H1 (cell line): Measurements from ENCODE around the gene ANKLE1. TPM values are rescaled to one million over a fixed set of nuclear protein-coding genes. Genes with fewer than 3 reads are reported as not detected.

Experiments
- MAX ChIP-seq: IDR thresholded peaks from 2 replicates; pipeline ENCODE4 v1.6.1; 2012; ENCODE audit warnings: inconsistent platforms
- polyA plus RNA-seq, 7 experiments: library from polyadenylated mRNA; depleted of rRNA in 3 of 7; stranded (reverse) in 5 of 7; unstranded in 2 of 7; fragments of >200 nt in 5 of 7; fragments of 200-250 nt in 2 of 7; gene quantifications; 1 replicate in 5 of 7; 2 replicates in 1 of 7; 4 replicates in 1 of 7; pipeline versions ENCODE4 v1.2.1 to v1.2.3, GENCODE V29; 2011 to 2013; ENCODE audit warnings: missing spikeins in 2 of 7, mixed read lengths in 2 of 7
- total RNA-seq: library from RNA; stranded (reverse); fragmentation: NEBNext Ultra II Directional; extraction: Animal tissue kit (Norgen Biotek cat#: 25700); gene quantifications from 2 replicates; pipeline ENCODE4 v1.2.1, GENCODE V29; 2021
- TF ChIP-seq, protein P1 (sequence below): fragments of 300-600 bp; sonication (generic); IDR thresholded peaks from 2 replicates; pipeline ENCODE4 v1.7.1; 2012; ENCODE audit warnings: low read length, moderate library complexity, mild to moderate bottlenecking, inconsistent platforms; ENCODE audit not compliant: insufficient replicate concordance

The ANKLE1 gene
- total and polyA plus RNA-seq, 2 of the 8 experiments (the other 6 are each of a cell fraction or from before 2014, with no cell fraction given) = 6.1 to 9.6 TPM

DNA sequence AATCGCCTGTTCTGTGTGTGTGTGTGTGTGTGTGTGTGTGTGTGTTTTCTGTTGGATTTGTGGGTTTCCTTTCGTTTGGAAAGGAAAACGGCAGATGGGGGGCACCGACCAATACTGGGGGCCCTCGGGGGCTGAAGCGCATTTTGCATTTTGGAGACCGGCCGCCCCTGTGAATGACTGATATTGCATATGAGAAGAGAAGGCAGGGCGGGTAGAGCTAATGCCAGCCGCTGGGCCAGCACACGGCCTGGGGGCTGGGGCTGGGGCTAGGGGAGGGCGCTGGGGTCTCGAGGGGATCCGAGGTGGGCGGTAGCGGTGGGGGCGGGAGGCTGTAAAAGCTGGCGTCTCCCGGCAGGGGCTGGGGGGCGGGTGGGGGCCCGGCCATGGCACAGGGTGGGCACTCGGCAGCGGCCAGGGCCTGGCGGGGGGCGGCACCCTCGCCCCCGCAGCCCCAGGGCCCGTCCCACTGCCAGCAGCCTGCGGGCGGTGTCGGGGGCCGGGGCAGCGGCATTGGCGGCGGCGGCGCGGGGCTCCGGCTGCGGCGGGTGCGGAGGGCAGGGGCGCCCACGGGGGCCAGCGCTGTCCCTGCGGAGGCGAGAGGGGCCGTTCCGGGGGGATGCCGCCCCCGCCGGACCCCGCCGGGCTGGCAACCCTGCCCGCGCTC lies 41.7 kb downstream of the ANKLE1 start (continued):
- TF ChIP-seq, protein P1, sequence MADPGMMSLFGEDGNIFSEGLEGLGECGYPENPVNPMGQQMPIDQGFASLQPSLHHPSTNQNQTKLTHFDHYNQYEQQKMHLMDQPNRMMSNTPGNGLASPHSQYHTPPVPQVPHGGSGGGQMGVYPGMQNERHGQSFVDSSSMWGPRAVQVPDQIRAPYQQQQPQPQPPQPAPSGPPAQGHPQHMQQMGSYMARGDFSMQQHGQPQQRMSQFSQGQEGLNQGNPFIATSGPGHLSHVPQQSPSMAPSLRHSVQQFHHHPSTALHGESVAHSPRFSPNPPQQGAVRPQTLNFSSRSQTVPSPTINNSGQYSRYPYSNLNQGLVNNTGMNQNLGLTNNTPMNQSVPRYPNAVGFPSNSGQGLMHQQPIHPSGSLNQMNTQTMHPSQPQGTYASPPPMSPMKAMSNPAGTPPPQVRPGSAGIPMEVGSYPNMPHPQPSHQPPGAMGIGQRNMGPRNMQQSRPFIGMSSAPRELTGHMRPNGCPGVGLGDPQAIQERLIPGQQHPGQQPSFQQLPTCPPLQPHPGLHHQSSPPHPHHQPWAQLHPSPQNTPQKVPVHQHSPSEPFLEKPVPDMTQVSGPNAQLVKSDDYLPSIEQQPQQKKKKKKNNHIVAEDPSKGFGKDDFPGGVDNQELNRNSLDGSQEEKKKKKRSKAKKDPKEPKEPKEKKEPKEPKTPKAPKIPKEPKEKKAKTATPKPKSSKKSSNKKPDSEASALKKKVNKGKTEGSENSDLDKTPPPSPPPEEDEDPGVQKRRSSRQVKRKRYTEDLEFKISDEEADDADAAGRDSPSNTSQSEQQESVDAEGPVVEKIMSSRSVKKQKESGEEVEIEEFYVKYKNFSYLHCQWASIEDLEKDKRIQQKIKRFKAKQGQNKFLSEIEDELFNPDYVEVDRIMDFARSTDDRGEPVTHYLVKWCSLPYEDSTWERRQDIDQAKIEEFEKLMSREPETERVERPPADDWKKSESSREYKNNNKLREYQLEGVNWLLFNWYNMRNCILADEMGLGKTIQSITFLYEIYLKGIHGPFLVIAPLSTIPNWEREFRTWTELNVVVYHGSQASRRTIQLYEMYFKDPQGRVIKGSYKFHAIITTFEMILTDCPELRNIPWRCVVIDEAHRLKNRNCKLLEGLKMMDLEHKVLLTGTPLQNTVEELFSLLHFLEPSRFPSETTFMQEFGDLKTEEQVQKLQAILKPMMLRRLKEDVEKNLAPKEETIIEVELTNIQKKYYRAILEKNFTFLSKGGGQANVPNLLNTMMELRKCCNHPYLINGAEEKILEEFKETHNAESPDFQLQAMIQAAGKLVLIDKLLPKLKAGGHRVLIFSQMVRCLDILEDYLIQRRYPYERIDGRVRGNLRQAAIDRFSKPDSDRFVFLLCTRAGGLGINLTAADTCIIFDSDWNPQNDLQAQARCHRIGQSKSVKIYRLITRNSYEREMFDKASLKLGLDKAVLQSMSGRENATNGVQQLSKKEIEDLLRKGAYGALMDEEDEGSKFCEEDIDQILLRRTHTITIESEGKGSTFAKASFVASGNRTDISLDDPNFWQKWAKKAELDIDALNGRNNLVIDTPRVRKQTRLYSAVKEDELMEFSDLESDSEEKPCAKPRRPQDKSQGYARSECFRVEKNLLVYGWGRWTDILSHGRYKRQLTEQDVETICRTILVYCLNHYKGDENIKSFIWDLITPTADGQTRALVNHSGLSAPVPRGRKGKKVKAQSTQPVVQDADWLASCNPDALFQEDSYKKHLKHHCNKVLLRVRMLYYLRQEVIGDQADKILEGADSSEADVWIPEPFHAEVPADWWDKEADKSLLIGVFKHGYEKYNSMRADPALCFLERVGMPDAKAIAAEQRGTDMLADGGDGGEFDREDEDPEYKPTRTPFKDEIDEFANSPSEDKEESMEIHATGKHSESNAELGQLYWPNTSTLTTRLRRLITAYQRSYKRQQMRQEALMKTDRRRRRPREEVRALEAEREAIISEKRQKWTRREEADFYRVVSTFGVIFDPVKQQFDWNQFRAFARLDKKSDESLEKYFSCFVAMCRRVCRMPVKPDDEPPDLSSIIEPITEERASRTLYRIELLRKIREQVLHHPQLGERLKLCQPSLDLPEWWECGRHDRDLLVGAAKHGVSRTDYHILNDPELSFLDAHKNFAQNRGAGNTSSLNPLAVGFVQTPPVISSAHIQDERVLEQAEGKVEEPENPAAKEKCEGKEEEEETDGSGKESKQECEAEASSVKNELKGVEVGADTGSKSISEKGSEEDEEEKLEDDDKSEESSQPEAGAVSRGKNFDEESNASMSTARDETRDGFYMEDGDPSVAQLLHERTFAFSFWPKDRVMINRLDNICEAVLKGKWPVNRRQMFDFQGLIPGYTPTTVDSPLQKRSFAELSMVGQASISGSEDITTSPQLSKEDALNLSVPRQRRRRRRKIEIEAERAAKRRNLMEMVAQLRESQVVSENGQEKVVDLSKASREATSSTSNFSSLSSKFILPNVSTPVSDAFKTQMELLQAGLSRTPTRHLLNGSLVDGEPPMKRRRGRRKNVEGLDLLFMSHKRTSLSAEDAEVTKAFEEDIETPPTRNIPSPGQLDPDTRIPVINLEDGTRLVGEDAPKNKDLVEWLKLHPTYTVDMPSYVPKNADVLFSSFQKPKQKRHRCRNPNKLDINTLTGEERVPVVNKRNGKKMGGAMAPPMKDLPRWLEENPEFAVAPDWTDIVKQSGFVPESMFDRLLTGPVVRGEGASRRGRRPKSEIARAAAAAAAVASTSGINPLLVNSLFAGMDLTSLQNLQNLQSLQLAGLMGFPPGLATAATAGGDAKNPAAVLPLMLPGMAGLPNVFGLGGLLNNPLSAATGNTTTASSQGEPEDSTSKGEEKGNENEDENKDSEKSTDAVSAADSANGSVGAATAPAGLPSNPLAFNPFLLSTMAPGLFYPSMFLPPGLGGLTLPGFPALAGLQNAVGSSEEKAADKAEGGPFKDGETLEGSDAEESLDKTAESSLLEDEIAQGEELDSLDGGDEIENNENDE = no peak
- TF ChIP-seq MAX = no peak
